ENCODE data around the gene GTPBP1. TPM values are rescaled to one million over a fixed set of nuclear protein-coding genes. Genes with fewer than 3 reads are reported as not detected.
A peak's percentile ranks its signal among the peaks of the same experiment; 100 is the strongest.

GTPBP1 gene
- total and polyA plus RNA-seq, 8 donors, result 9.2 to 199 (median 28.5) TPM

DNA sequence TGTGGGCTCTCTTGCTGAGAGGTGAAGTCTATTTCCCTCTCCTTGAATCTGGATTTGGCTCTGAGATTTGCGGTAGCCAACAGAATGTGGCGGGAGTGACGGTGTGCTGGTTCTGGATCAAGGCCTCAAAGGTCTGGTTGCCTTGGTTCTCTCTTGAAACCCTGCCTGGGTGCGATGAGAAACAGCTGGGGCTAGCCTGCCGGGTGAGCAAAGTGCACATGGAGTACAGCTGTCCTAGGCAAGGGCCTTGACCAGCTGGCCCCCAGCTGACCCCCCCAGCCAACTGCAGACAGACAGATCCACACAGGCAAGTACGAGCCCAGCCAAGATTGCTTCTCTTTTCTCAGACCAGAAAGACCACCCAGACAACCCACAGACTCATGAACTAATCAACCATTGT is 39.2 kb downstream of the GTPBP1 start:
- Histone ChIP-seq H3K4me1 (no peaks in the 10 kb centered on the region), H3K9me3 (no peaks in the 10 kb centered on the region), H3K27me3 (no peaks in the 10 kb centered on the region), H3K4me3 (no peak overlapping the region), H3K27ac (no peak overlapping the region), H3K36me3 (peaks cover 96 to 100% (median 100%) of the 10 kb centered on the region in 4 donors)
- no peak for DNase-seq
- intact Hi-C loops (cut with DNase I; ENCODE audit: low total_unique reads), result no loop called here
- no peak for TF ChIP-seq POLR2AphosphoS5 (IDR thresholded peaks at IDR 0.05)
- TF ChIP-seq EP300 (IDR thresholded peaks at IDR 0.05), result no peak
- TF ChIP-seq POLR2A (IDR thresholded peaks at IDR 0.05), result no peak
- TF ChIP-seq, protein P1, sequence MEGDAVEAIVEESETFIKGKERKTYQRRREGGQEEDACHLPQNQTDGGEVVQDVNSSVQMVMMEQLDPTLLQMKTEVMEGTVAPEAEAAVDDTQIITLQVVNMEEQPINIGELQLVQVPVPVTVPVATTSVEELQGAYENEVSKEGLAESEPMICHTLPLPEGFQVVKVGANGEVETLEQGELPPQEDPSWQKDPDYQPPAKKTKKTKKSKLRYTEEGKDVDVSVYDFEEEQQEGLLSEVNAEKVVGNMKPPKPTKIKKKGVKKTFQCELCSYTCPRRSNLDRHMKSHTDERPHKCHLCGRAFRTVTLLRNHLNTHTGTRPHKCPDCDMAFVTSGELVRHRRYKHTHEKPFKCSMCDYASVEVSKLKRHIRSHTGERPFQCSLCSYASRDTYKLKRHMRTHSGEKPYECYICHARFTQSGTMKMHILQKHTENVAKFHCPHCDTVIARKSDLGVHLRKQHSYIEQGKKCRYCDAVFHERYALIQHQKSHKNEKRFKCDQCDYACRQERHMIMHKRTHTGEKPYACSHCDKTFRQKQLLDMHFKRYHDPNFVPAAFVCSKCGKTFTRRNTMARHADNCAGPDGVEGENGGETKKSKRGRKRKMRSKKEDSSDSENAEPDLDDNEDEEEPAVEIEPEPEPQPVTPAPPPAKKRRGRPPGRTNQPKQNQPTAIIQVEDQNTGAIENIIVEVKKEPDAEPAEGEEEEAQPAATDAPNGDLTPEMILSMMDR (IDR thresholded peaks at IDR 0.05), result no peak
- WGBS, 5 donors, result 73 to 92% (median 89%) methylated on average over 6 of the region's 6 CpGs

DNA sequence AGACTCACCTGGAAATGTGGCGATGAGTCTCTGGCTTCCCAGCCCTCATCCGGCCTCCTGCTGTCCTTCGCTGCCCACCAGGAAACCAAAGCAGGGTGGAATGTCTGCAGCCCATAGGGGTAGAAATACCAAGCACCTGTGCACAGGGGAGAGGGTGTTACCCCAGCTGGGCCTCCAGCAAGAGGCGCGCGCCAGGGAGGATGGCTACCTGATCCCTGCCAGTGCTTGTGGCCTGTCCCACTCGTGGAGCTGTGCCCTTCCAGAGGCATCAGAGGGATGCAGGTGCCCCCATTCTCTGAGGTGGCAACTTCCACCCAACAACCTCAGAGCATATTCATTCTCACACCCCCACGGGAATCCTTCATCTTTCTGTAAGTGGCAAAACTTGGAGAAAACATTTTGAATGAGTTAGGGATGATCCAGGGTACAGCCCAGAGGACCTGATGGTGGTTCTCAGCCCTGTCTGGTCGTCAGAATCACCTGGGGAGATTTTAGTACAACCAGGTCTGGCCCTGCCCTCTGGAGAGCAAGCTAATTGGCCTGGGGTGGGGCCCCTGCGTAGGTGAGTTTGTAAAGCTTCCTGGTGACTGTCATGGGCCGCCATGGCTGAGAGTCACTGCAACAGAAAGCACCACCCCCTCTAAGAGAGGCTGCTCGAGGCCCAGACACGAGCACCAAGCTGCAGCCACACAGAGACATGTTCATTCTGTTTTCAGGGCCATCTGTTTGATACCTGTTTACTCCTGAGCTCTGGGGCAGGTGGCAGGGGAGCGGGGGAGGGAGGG is 40.1 kb downstream of the GTPBP1 start:
- Histone ChIP-seq H3K9me3 (no peaks in the 10 kb centered on the region), H3K27me3 (no peaks in the 10 kb centered on the region), H3K4me3 (no peak overlapping the region), H3K4me1 (peaks cover 2 to 8% (median 6%) of the 10 kb centered on the region in 4 donors), H3K36me3 (peaks cover 96 to 100% (median 100%) of the 10 kb centered on the region in 4 donors), H3K27ac (no peak overlapping the region)
- no peak for DNase-seq
- WGBS, 5 donors, result 86 to 95% (median 91%) methylated on average over 11 to 14 of the region's 14 CpGs
- intact Hi-C loops (cut with DNase I; ENCODE audit: low total_unique reads), result no loop called here
- TF ChIP-seq POLR2A (IDR thresholded peaks at IDR 0.05) (no peak), POLR2AphosphoS5 (IDR thresholded peaks at IDR 0.05) (no peak)

DNA sequence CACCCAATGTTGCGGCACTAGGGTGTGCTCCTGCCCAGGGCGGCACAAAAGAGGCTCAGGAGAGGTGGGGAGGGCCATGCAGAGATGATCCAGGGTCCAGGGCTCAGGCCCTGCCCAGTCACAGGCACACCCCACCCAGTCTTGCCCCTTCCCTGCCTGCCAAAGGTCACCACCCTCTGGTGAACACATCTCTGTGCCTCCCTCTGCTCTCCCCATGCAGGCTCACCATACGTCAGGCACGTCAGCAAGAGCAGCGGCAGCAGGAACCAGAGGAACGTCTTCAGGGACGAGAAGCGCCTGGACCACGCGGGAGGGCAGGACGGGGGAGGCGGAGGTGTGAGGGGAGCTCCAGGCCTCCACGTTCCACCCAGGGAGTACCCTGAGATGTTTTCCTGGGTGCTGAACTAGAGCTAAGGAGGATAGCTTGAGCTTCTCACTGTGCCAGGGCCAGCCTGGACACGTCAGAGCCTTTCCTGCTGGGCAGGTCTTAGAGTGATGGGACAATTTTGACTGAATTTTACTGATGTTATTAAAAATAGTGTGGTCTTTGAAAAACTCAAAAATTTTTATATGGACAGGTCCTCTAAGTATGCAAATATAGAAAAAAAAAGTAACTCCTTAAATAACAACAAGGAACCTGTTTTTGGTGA is 42.9 kb downstream of the GTPBP1 start:
- no peaks in the 10 kb centered on the region for H3K27me3 ChIP-seq
- TF ChIP-seq, protein P1 (IDR thresholded peaks at IDR 0.05), result no peak
- TF ChIP-seq POLR2AphosphoS5 (IDR thresholded peaks at IDR 0.05) (no peak), POLR2A (IDR thresholded peaks at IDR 0.05) (no peak), EP300 (IDR thresholded peaks at IDR 0.05) (no peak)
- no peak overlapping the region for H3K4me3 ChIP-seq
- intact Hi-C loops (cut with DNase I; ENCODE audit: low total_unique reads), result no loop called here
- no peaks in the 10 kb centered on the region for H3K9me3 ChIP-seq
- WGBS, 5 donors, result 75 to 86% (median 82%) methylated on average over 12 to 14 of the region's 14 CpGs
- peaks cover 17 to 36% (median 32%) of the 10 kb centered on the region in 4 donors for H3K4me1 ChIP-seq
- peaks cover 89 to 94% (median 93%) of the 10 kb centered on the region in 4 donors for H3K36me3 ChIP-seq
- H3K27ac ChIP-seq, result no peak overlapping the region
- DNase-seq, result no peak

DNA sequence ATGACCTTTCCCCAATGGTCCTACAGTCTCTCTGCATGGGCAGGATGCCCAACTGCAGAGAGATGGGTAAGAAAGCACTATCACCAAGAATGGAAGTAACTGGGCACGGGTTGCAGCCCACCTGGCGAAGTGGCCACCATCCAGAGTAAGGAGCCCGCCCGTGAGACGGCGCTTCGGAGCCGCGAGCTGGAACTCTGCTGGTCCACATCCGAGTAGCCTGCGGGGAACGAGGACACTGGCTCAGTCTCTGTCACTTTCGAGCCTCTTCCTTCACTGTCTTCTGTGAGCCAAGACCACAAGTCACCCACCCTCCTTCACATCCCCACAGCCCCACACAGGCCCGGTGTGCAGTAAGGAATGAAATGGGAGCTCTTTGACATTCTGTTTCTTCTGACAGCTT is 44.4 kb downstream of the GTPBP1 start:
- H3K36me3 ChIP-seq, result peaks cover 74 to 79% (median 78%) of the 10 kb centered on the region in 4 donors
- TF ChIP-seq, protein P1 (IDR thresholded peaks at IDR 0.05), result no peak
- TF ChIP-seq POLR2A (IDR thresholded peaks at IDR 0.05) (no peak), EP300 (IDR thresholded peaks at IDR 0.05) (no peak), POLR2AphosphoS5 (IDR thresholded peaks at IDR 0.05) (no peak)
- WGBS, 5 donors, result 93 to 95% (median 94%) methylated on average over 13 to 14 of the region's 14 CpGs
- H3K9me3 ChIP-seq, result no peaks in the 10 kb centered on the region
- peak overlapping the region in 2 of 5 donors; percentile 94 to 98 for H3K27ac ChIP-seq
- H3K4me1 ChIP-seq, result peaks cover 24 to 51% (median 46%) of the 10 kb centered on the region in 4 donors
- no peak for DNase-seq
- no peaks in the 10 kb centered on the region for H3K27me3 ChIP-seq
- intact Hi-C loops (cut with DNase I; ENCODE audit: low total_unique reads), result no loop called here
- no peak overlapping the region for H3K4me3 ChIP-seq
